Measurements from ENCODE around the gene BCKDK. TPM values are rescaled to one million over a fixed set of nuclear protein-coding genes. Genes with fewer than 3 reads are reported as not detected.
A peak's percentile ranks its signal among the peaks of the same experiment; 100 is the strongest.

The BCKDK gene
- total and polyA plus RNA-seq, 2 of the 13 experiments (the other 11 are each of a cell fraction or from before 2014, with no cell fraction given) = 24.9 to 42.6 TPM

- TF ChIP-seq MTA3 (CRISPR knock-in tag; IDR thresholded peaks at IDR 0.05) (no peak), ATF6 (CRISPR knock-in tag; conservative IDR thresholded peaks at IDR 0.05) (0 out of 2 replicates have a peak, but pooled peaks have one; percentile 23), ZNF766 (CRISPR knock-in tag; IDR thresholded peaks at IDR 0.05; ENCODE audit: borderline replicate concordance) (peak; percentile 31), NFIB (CRISPR knock-in tag; IDR thresholded peaks at IDR 0.05; ENCODE audit: borderline replicate concordance) (no peak), ZBTB34 (CRISPR knock-in tag; IDR thresholded peaks at IDR 0.05) (no peak), PAXIP1 (CRISPR knock-in tag; conservative IDR thresholded peaks at IDR 0.05) (peak; percentile 37; the same call in 1 of the 2 replicates), NFAT5 (CRISPR knock-in tag; IDR thresholded peaks at IDR 0.05) (no peak), SRY (CRISPR knock-in tag; IDR thresholded peaks at IDR 0.05) (peak; percentile 73), ZBTB38 (CRISPR knock-in tag; IDR thresholded peaks at IDR 0.05) (peak; percentile 59; the same call in 1 of the 2 replicates), POGK (CRISPR knock-in tag; conservative IDR thresholded peaks at IDR 0.05) (no peak; the same call in 1 of the 2 replicates), MAZ (IDR thresholded peaks at IDR 0.05; ENCODE audit: borderline replicate concordance, low read depth, low read length) (peak; percentile 36; the same call in 1 of the 2 replicates), MAZ (CRISPR knock-in tag; IDR thresholded peaks at IDR 0.05; ENCODE audit: low read depth) (peak; percentile 61; the same call in 1 of the 2 replicates)
Observed at GRCh38 chr16:31108035-31108793, at the start of gene BCKDK (continued).
